Activated CD8-positive, alpha-beta T cell treated with anti-CD3 and anti-CD28 coated beads for 36 hours (primary cell): ENCODE results near the gene SERPINB1. TPM values are rescaled to one million over a fixed set of nuclear protein-coding genes. Genes with fewer than 3 reads are reported as not detected.

ENCODE experiments used
- ATAC-seq: fragments of 200-7000 bp; cut with Tn5 transposase; one replicate; pipeline ENCODE4 v1.10.0; 2021; ENCODE audit warnings: mild to moderate bottlenecking, moderate library complexity
- CTCF ChIA-PET: fragments of 350-600 bp; sonication (Branson Sonifier 250); formaldehyde crosslinking; loops from one replicate; lab custom pipeline; 2021; ENCODE audit warnings: antibody characterized with exemption; lab: Charles Lee
- POLR2A ChIA-PET: fragments of 350-600 bp; sonication (Branson Sonifier 250); formaldehyde crosslinking; loops from one replicate; lab custom pipeline; 2021; ENCODE audit warnings: antibody characterized with exemption; lab: Charles Lee
- DNase-seq: peaks from one replicate; pipeline ENCODE4 v3.0.0-alpha.2; 2020
- H3K27ac Mint-ChIP-seq: one replicate; pipeline ENCODE4 v1.8.0; 2021; ENCODE audit warnings: mild to moderate bottlenecking, mixed read lengths
- H3K27me3 Mint-ChIP-seq: one replicate; pipeline ENCODE4 v1.8.0; 2021; ENCODE audit warnings: mixed read lengths
- H3K36me3 Mint-ChIP-seq: one replicate; pipeline ENCODE4 v1.8.0; 2021; ENCODE audit warnings: low read depth, mixed read lengths
- H3K4me1 Mint-ChIP-seq: one replicate; pipeline ENCODE4 v1.8.0; 2021; ENCODE audit warnings: low read depth, mixed read lengths
- H3K4me3 Mint-ChIP-seq: one replicate; pipeline ENCODE4 v1.8.0; 2021; ENCODE audit warnings: mild to moderate bottlenecking, moderate library complexity, mixed read lengths
- H3K9me3 Mint-ChIP-seq: one replicate; pipeline ENCODE4 v1.8.0; 2021; ENCODE audit warnings: mixed read lengths
- CTCF ChIP-seq: fragments of 200-600 bp; IDR thresholded peaks from one replicate; pipeline ENCODE4 v1.8.0; 2022; ENCODE audit warnings: antibody characterized with exemption, mild to moderate bottlenecking
- intact Hi-C: fragments of 100-400 bp; cut with micrococcal nuclease; formaldehyde crosslinking; loops from one replicate; pipeline ENCODE4 v1.10.0; 2022
- total RNA-seq, 2 experiments: library from RNA; stranded (reverse); gene quantifications; one replicate each; pipeline ENCODE4 v1.2.3, GENCODE V29; 2021

Gene SERPINB1
- total RNA-seq, 2 experiments from 2014 or later = 55.8 to 60.0 TPM

DNA sequence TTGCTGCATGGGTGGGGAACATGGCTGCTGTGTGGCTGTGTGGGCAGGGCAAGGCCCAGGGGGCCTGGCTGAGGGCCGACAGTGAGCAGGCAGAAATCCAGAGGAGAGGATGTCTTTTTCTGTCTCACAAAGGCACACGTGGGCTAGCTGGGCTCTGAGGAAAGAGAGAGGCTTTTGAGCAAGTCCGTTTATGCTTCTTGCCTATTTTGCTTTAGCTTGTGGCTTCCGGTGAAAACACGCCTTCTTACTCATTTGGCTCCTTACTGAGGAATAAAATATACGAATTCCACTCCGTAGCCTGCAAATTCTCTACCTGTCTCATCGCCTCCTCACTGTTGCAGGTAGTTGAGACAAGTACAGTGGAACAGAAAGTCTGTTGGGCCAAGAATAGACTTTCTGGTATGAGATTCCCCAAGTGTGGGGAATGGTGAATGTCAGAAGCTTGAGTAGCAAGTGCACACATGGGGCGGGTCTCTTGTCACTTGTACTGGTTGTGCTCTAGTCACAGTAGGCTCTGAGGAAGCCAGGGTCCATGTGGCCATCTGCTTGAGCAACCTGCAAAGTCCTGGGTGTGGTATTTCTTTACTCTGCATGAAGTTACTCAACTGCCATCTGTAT is 48.0 kb downstream of the SERPINB1 start:
- intact Hi-C loops = loop anchor here (5.0 kb wide), 1 partner anchor 119 kb away; no protein-coding TSS in a partner anchor
- Mint-ChIP-seq H3K36me3 (no peaks in the 10 kb centered on the region), H3K4me3 (peak overlapping the region; percentile 24), H3K27me3 (no peaks in the 10 kb centered on the region), H3K9me3 (no peaks in the 10 kb centered on the region), H3K27ac (peak overlapping the region; percentile 91), H3K4me1 (peaks cover 51% of the 10 kb centered on the region)
- peak; percentile 54 for ATAC-seq
- peak; percentile 46 for DNase-seq
- ChIA-PET CTCF (interaction anchor here (0.6 to 7.6 kb wide), 8 partner anchors 25 to 196 kb away, joined by 3 to 84 read pairs (median 4); no protein-coding TSS in a partner anchor), POLR2A (interaction anchor here (0.9 to 1.5 kb wide), 5 partner anchors 10 to 147 kb away, joined by 3 to 10 read pairs (median 5); partner anchors contain the start of gene SERPINB1)
- no peak for TF ChIP-seq CTCF

- Mint-ChIP-seq H3K27me3 (no peaks in the 10 kb centered on the region), H3K4me3 (no peak overlapping the region), H3K4me1 (peaks cover 45% of the 10 kb centered on the region), H3K36me3 (peaks cover 4% of the 10 kb centered on the region), H3K9me3 (no peaks in the 10 kb centered on the region), H3K27ac (peak overlapping the region; percentile 91)
- TF ChIP-seq CTCF = no peak
- intact Hi-C loops = loop anchor here (5.0 kb wide), 1 partner anchor 120 kb away; no protein-coding TSS in a partner anchor
- ATAC-seq = no peak
- ChIA-PET POLR2A (interaction anchor here (0.8 to 1.5 kb wide), 3 partner anchors 8 to 66 kb away, joined by 3 to 10 read pairs (median 3); no protein-coding TSS in a partner anchor), CTCF (interaction anchor here (0.8 to 7.6 kb wide), 23 partner anchors 10 to 267 kb away, joined by 3 to 84 read pairs (median 7); partner anchors contain the start of genes SERPINB1 and WRNIP1)
- DNase-seq = no peak
These were observed 49.1 kb downstream of the SERPINB1 start for GRCh38 chr6:2792330-2793110.

- no peak overlapping the region for H3K4me3 Mint-ChIP-seq
- no peaks in the 10 kb centered on the region for H3K27me3 Mint-ChIP-seq
- peaks cover 36% of the 10 kb centered on the region for H3K4me1 Mint-ChIP-seq
- peaks cover 9% of the 10 kb centered on the region for H3K36me3 Mint-ChIP-seq
- ChIA-PET POLR2A (interaction anchor here (0.7 to 1.4 kb wide), 6 partner anchors 9 to 198 kb away, joined by 3 to 5 read pairs (median 3); no protein-coding TSS in a partner anchor), CTCF (interaction anchor here (0.6 to 7.6 kb wide), 55 partner anchors 9 to 361 kb away, joined by 3 to 84 read pairs (median 5); partner anchors contain the start of genes RIPK1, SERPINB1, SERPINB6 and WRNIP1)
- DNase-seq (no peak), ATAC-seq (no peak)
- no peak for TF ChIP-seq CTCF
- H3K9me3 Mint-ChIP-seq = no peaks in the 10 kb centered on the region
- intact Hi-C loops = loop anchor here (2.0 to 5.0 kb wide), 2 partner anchors 49 to 121 kb away; partner anchors contain the start of gene SERPINB1
- peak overlapping the region; percentile 80 for H3K27ac Mint-ChIP-seq
These were observed 50.2 kb downstream of the SERPINB1 start for GRCh38 chr6:2791450-2791974.

GRCh38 chr6:2790588-2791449 is 50.8 kb downstream of the SERPINB1 start:
- POLR2A ChIA-PET = interaction anchor here (0.7 to 1.4 kb wide), 5 partner anchors 10 to 199 kb away, joined by 3 to 5 read pairs (median 3); no protein-coding TSS in a partner anchor
- CTCF ChIA-PET = interaction anchor here (0.6 to 7.6 kb wide), 56 partner anchors 8 to 361 kb away, joined by 3 to 84 read pairs (median 5); partner anchors contain the start of genes RIPK1, SERPINB1, SERPINB6 and WRNIP1
- no peaks in the 10 kb centered on the region for H3K9me3 Mint-ChIP-seq
- no peak overlapping the region for H3K4me3 Mint-ChIP-seq
- ATAC-seq (peak; percentile 77), DNase-seq (peak; percentile 79)
- peaks cover 36% of the 10 kb centered on the region for H3K4me1 Mint-ChIP-seq
- no peaks in the 10 kb centered on the region for H3K27me3 Mint-ChIP-seq
- peak overlapping the region; percentile 80 for H3K27ac Mint-ChIP-seq
- intact Hi-C loops = loop anchor here (2.0 to 5.0 kb wide), 2 partner anchors 50 to 121 kb away; partner anchors contain the start of gene SERPINB1
- peaks cover 15% of the 10 kb centered on the region for H3K36me3 Mint-ChIP-seq
- peak; percentile 83 for TF ChIP-seq CTCF
